Endothelial cell of umbilical vein (primary cell): ENCODE results near the gene ADI1. TPM values are rescaled to one million over a fixed set of nuclear protein-coding genes. Genes with fewer than 3 reads are reported as not detected.

Source experiments
- BruUV-seq: library from RNA; stranded (reverse); fragments of 400-500 nt; replicated peaks from 2 replicates; lab custom pipeline; 2021; lab: Mats Ljungman, UMichigan
- CTCF ChIA-PET: fragments of 300-600, 350-600 bp; sonication (Branson Sonifier 250); formaldehyde crosslinking; loops from one replicate; lab custom pipeline; 2021; ENCODE audit warnings: antibody characterized with exemption, inconsistent platforms; lab: Charles Lee
- POLR2A ChIA-PET: fragments of 300-600, 350-600 bp; sonication (Branson Sonifier 250); formaldehyde crosslinking; loops from one replicate; lab custom pipeline; 2021; ENCODE audit warnings: antibody characterized with exemption, inconsistent platforms; lab: Charles Lee
- DNase-seq: peaks from one replicate; pipeline ENCODE4 v3.0.0-alpha.2; 2011; ENCODE audit warnings: low read depth, low spot score
- FAIRE-seq: peaks from 2 replicates; lab custom pipeline; 2011; peaks lifted over from hg19 to GRCh38; lab: Jason Lieb, UNC
- H2AFZ ChIP-seq: 2 replicates; pipeline ENCODE4 v1.6.0; 2012; ENCODE audit warnings: low read depth, low read length, control low read depth, inconsistent platforms
- H3K27ac ChIP-seq: 2 replicates; pipeline ENCODE4 v1.5.1; 2011; ENCODE audit warnings: low read depth, mild to moderate bottlenecking, control low read depth, low read length, moderate library complexity; ENCODE audit not compliant: insufficient read depth
- H3K27me3 ChIP-seq, 2 experiments: 2 replicates each; pipeline versions ENCODE4 v1.6.0 to v1.6.1; 2011; ENCODE audit warnings: low read length in 2 of 2, mixed read lengths in 1 of 2; ENCODE audit not compliant: control insufficient read depth in 2 of 2, insufficient read depth in 2 of 2
- H3K36me3 ChIP-seq, 2 experiments: 2 replicates in 1 of 2; 3 replicates in 1 of 2; pipeline ENCODE4 v1.5.1; 2011; ENCODE audit warnings: low read length in 2 of 2, mild to moderate bottlenecking in 1 of 2, moderate library complexity in 1 of 2; ENCODE audit not compliant: control insufficient read depth in 2 of 2, insufficient read depth in 2 of 2; ENCODE audit errors: extremely low read depth in 1 of 2
- H3K4me1 ChIP-seq: 3 replicates; pipeline ENCODE4 v1.5.1; 2011; ENCODE audit warnings: mild to moderate bottlenecking, low read length; ENCODE audit not compliant: control insufficient read depth, insufficient read depth; ENCODE audit errors: extremely low read depth
- H3K4me2 ChIP-seq: 2 replicates; pipeline ENCODE4 v1.6.1; 2011; ENCODE audit warnings: low read length, control low read depth, mixed read lengths; ENCODE audit not compliant: insufficient read depth
- H3K4me3 ChIP-seq, 3 experiments: fragments of 200-600 bp in 1 of 3; sonication (generic), shearing (Covaris generic) in 1 of 3; replicated peaks in 1 of 3; 2 replicates each; pipeline ENCODE4 v1.5.1; 2011 to 2016; ENCODE audit warnings: control low read depth in 3 of 3, low read length in 3 of 3, mild to moderate bottlenecking in 2 of 3, inconsistent platforms in 1 of 3, low read depth in 1 of 3, moderate library complexity in 1 of 3; ENCODE audit not compliant: insufficient read depth in 1 of 3
- H3K79me2 ChIP-seq: 2 replicates; pipeline ENCODE4 v1.6.0; 2012; ENCODE audit warnings: low read length, inconsistent platforms; ENCODE audit not compliant: control insufficient read depth, insufficient read depth
- H3K9ac ChIP-seq: replicated peaks from 2 replicates; pipeline ENCODE3; 2011; ENCODE audit warnings: low read length, control low read depth; ENCODE audit not compliant: insufficient read depth; ENCODE audit errors: extremely low read depth
- H3K9me1 ChIP-seq: replicated peaks from 3 replicates; pipeline ENCODE4 v1.6.0; 2011; ENCODE audit warnings: mild to moderate bottlenecking, low read length; ENCODE audit not compliant: control insufficient read depth, insufficient read depth; ENCODE audit errors: extremely low read depth
- H3K9me3 ChIP-seq: replicated peaks from 2 replicates; pipeline ENCODE4 v1.5.1; 2012; ENCODE audit warnings: low read length, inconsistent platforms; ENCODE audit not compliant: control insufficient read depth, insufficient read depth
- H4K20me1 ChIP-seq: replicated peaks from 2 replicates; pipeline ENCODE3; 2011; ENCODE audit warnings: mild to moderate bottlenecking, low read length; ENCODE audit not compliant: control insufficient read depth, insufficient read depth; ENCODE audit errors: extremely low read depth
- CTCF ChIP-seq, 2 donors: IDR thresholded peaks; 1 replicate in 1 of 2; 2 replicates in 1 of 2; pipeline ENCODE4 v1.5.1; 2011; ENCODE audit warnings: low read length in 2 of 2, mild to moderate bottlenecking in 2 of 2, moderate library complexity in 2 of 2, control low read depth in 1 of 2, inconsistent platforms in 1 of 2, low read depth in 1 of 2; ENCODE audit not compliant: insufficient read depth in 1 of 2; ENCODE audit errors: extremely low read depth in 1 of 2
- EZH2 ChIP-seq: IDR thresholded peaks from 2 replicates; pipeline ENCODE4 v1.6.1; 2012; ENCODE audit warnings: borderline replicate concordance, low read depth, mild to moderate bottlenecking, moderate library complexity, low read length, inconsistent platforms; ENCODE audit not compliant: severe bottlenecking
- GATA2 ChIP-seq: IDR thresholded peaks from 2 replicates; pipeline ENCODE4 v1.7.0; 2011; ENCODE audit warnings: low read depth, mild to moderate bottlenecking, moderate library complexity, mixed read lengths, low read length; ENCODE audit not compliant: insufficient read length, insufficient read depth
- JUN ChIP-seq: IDR thresholded peaks from 2 replicates; pipeline ENCODE4 v1.6.1; 2011; ENCODE audit warnings: borderline replicate concordance, low read depth; ENCODE audit not compliant: insufficient read length, insufficient read depth
- MAX ChIP-seq: IDR thresholded peaks from 2 replicates; pipeline ENCODE4 v1.6.1; 2011; ENCODE audit not compliant: insufficient read depth, insufficient read length
- MYC ChIP-seq: IDR thresholded peaks from one replicate; pipeline ENCODE4 v1.6.1; 2011; ENCODE audit warnings: mild to moderate bottlenecking, low read depth, low read length
- POLR2A ChIP-seq: IDR thresholded peaks from 2 replicates; pipeline ENCODE4 v1.6.1; 2012; ENCODE audit warnings: low read depth, mild to moderate bottlenecking, control low read depth, low read length
- POLR2AphosphoS5 ChIP-seq: IDR thresholded peaks from 2 replicates; pipeline ENCODE4 v1.6.1; 2012; ENCODE audit warnings: low read depth, mild to moderate bottlenecking, control low read depth, low read length, moderate library complexity; ENCODE audit not compliant: insufficient read depth
- dilution Hi-C: fragments of 300-500 bp; cut with MboI; formaldehyde crosslinking; loops from one replicate; pipeline ENCODE4 v1.15.0; 2019; ENCODE audit warnings: low sequenced_read_pairs; ENCODE audit not compliant: extremely low pct_ligation_motif_present
- intact Hi-C: fragments of 100-400 bp; cut with micrococcal nuclease; formaldehyde crosslinking; loops from one replicate; pipeline ENCODE4 v1.10.0; 2022
- polyA plus RNA-seq, 4 experiments: library from polyadenylated mRNA; depleted of rRNA in 3 of 4; stranded (reverse) in 3 of 4; unstranded in 1 of 4; fragments of >200 nt; gene quantifications; 2 replicates each; pipeline versions ENCODE4 v1.2.1 to v1.2.3, GENCODE V29; 2011 to 2012; ENCODE audit warnings: missing spikeins in 1 of 4
- total RNA-seq: library from RNA; stranded (reverse); gene quantifications from 2 replicates; pipeline ENCODE4 v1.2.3, GENCODE V29; 2021

Gene ADI1
- total and polyA plus RNA-seq, 2 donors (not counting 3 experiments of a cell fraction or from before 2014, with no cell fraction given), result 38.6 to 49.7 TPM

GRCh38 chr2:3465844-3466481 lies 53.4 kb downstream of the ADI1 start:
- dilution Hi-C loops, result no loop called here
- H3K4me3 ChIP-seq, result no peak overlapping the region
- CTCF ChIA-PET, result interaction anchor here (1.2 to 1.6 kb wide), 3 partner anchors 13 to 43 kb away, joined by 3 read pairs; no protein-coding TSS in a partner anchor
- H3K36me3 ChIP-seq, result peaks cover 0 to 25% of the 10 kb centered on the region in 2 experiments
- H3K9me3 ChIP-seq, result no peaks in the 10 kb centered on the region
- TF ChIP-seq JUN, result no peak
- no peak for TF ChIP-seq EZH2
- no peak for TF ChIP-seq MAX
- no peak for TF ChIP-seq GATA2
- TF ChIP-seq CTCF (IDR thresholded peaks at IDR 0.05; ENCODE audit: extremely low read depth in 1 of 2, insufficient read depth in 1 of 2, low read depth in 1 of 2, low read length in 2 of 2), result no peak
- no peak for TF ChIP-seq POLR2AphosphoS5
- TF ChIP-seq MYC, result no peak
- no peak for TF ChIP-seq POLR2A
- no peaks in the 10 kb centered on the region for H3K27me3 ChIP-seq
- BruUV-seq, result no TSS peak
- no peaks in the 10 kb centered on the region for H3K4me1 ChIP-seq
- intact Hi-C loops, result no loop called here
- H3K27ac ChIP-seq, result no peak overlapping the region
- H2AFZ ChIP-seq, result no peak overlapping the region
- no peak overlapping the region for H3K4me2 ChIP-seq
- no peak overlapping the region for H3K9ac ChIP-seq
- no peaks in the 10 kb centered on the region for H3K9me1 ChIP-seq
- POLR2A ChIA-PET, result no interaction called here
- DNase-seq (no peak), FAIRE-seq (peak; percentile 26)
- no peaks in the 10 kb centered on the region for H3K79me2 ChIP-seq
- H4K20me1 ChIP-seq, result no peaks in the 10 kb centered on the region
